DOHH2 (cell line): Measurements from ENCODE around the gene ARL16.

ENCODE experiments used
- H3F3A ChIP-seq: fragments of 200-600 bp; sonication (generic), shearing (Covaris generic); 2 replicates; pipeline ENCODE4 v1.6.0; 2016; ENCODE audit warnings: antibody characterized with exemption, mild to moderate bottlenecking; ENCODE audit not compliant: control insufficient read depth, insufficient read depth
- H3K27ac ChIP-seq: fragments of 200-600 bp; sonication (generic); 2 replicates; pipeline ENCODE4 v1.5.1; 2014; ENCODE audit warnings: low read depth, mild to moderate bottlenecking, low read length, moderate library complexity
- H3K27me3 ChIP-seq: fragments of 200-600 bp; sonication (generic); 2 replicates; pipeline ENCODE4 v1.6.1; 2014; ENCODE audit warnings: mild to moderate bottlenecking, low read length, mixed read lengths; ENCODE audit not compliant: control insufficient read depth
- H3K36me3 ChIP-seq: fragments of 200-600 bp; sonication (generic); 2 replicates; pipeline ENCODE4 v1.6.1; 2014; ENCODE audit warnings: mild to moderate bottlenecking, low read length, moderate library complexity, mixed read lengths; ENCODE audit not compliant: control insufficient read depth
- H3K4me1 ChIP-seq: fragments of 200-600 bp; sonication (generic); 2 replicates; pipeline ENCODE4 v1.6.1; 2014; ENCODE audit warnings: mild to moderate bottlenecking, low read length, mixed read lengths; ENCODE audit not compliant: control insufficient read depth
- H3K4me2 ChIP-seq: fragments of 200-600 bp; sonication (generic); 2 replicates; pipeline ENCODE4 v1.6.0; 2014; ENCODE audit warnings: mild to moderate bottlenecking, low read length, moderate library complexity
- H3K4me3 ChIP-seq: fragments of 200-600 bp; sonication (generic); 2 replicates; pipeline ENCODE4 v1.5.1; 2014; ENCODE audit warnings: mild to moderate bottlenecking, low read length, mixed read lengths
- H3K79me2 ChIP-seq: fragments of 200-600 bp; sonication (generic); 2 replicates; pipeline ENCODE4 v1.6.1; 2014; ENCODE audit warnings: mild to moderate bottlenecking, low read length, mixed read lengths; ENCODE audit not compliant: control insufficient read depth
- H3K9me2 ChIP-seq: fragments of 200-600 bp; sonication (generic); replicated peaks from 2 replicates; pipeline ENCODE4 v1.6.1; 2014; ENCODE audit warnings: mild to moderate bottlenecking, low read length, mixed read lengths; ENCODE audit not compliant: control insufficient read depth
- H3K9me3 ChIP-seq: fragments of 200-600 bp; sonication (generic); 2 replicates; pipeline ENCODE4 v1.6.1; 2014; ENCODE audit warnings: antibody characterized with exemption, low read length, mixed read lengths; ENCODE audit not compliant: control insufficient read depth, insufficient read depth
- H4K20me1 ChIP-seq: fragments of 200-600 bp; sonication (generic); 2 replicates; pipeline ENCODE4 v1.6.0; 2014; ENCODE audit warnings: low read depth, mild to moderate bottlenecking, antibody characterized with exemption, low read length, moderate library complexity; ENCODE audit not compliant: control insufficient read depth, insufficient read depth
- EZH2phosphoT487 ChIP-seq: fragments of 200-600 bp; sonication (generic); IDR thresholded peaks from 2 replicates; pipeline ENCODE4 v1.6.1; 2017; ENCODE audit warnings: borderline replicate concordance, mild to moderate bottlenecking, antibody characterized with exemption, low read length, moderate library complexity, mixed read lengths
- TF ChIP-seq, protein P1 (sequence below): fragments of 200-600 bp; sonication (generic); IDR thresholded peaks from one replicate; pipeline ENCODE4 v1.5.1; 2014; ENCODE audit warnings: antibody characterized with exemption, mild to moderate bottlenecking, low read depth, low read length; ENCODE audit not compliant: poor library complexity, severe bottlenecking

ARL16 gene

DNA sequence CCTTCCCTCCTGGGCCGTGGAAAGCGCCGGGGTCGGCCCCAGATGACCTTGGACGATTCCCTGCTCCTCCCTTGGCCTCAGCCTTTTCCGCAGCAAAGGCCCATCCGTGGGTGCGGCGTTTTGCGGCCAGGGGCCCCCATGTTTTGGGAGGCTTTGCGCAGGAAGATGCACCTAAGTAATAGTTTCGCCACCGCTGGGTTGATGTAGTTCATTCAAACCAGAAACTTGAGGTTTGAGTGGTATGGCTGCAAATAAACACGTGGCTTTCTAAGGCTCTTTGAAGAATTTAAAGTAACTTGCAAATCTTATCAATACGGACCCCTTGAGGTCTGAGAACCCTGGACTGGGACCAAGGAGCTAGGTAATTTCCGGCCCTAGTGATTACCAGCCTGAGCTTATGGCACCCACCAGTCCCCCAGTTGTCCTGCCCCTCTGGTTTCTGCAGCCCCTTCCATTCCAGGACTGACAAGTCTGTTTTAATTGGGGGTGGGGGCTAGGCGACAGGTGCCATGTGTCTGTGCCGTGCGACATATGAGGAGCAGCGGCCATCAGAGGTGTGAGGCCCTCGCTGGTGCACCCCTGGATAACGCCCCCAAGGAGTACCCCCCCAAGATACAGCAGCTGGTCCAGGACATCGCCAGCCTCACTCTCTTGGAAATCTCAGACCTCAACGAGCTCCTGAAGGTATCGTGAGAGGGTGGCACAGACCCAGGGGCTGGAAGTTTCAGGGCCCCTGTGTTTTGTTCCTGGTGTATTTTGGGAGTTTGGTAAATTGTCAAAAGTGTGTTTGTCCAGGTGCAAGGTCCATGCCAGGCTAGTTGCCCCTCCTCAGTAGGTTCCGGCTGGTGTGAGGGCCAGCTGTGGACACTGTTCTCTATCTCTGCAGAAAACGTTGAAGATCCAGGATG, 20.4 kb upstream of the ARL16 start:
- Histone ChIP-seq H3K79me2 (peaks cover 86% of the 10 kb centered on the region), H3K27me3 (no peaks in the 10 kb centered on the region), H4K20me1 (peaks cover 17% of the 10 kb centered on the region; the same call in 1 of the 2 replicates), H3K27ac (peak overlapping the region; percentile 79), H3K4me1 (peaks cover 22% of the 10 kb centered on the region), H3F3A (peaks cover 9% of the 10 kb centered on the region; the same call in 1 of the 2 replicates), H3K4me2 (peak overlapping the region; percentile 69), H3K9me2 (no peaks in the 10 kb centered on the region), H3K4me3 (peak overlapping the region; percentile 89), H3K36me3 (peaks cover 89% of the 10 kb centered on the region), H3K9me3 (no peaks in the 10 kb centered on the region)
- TF ChIP-seq EZH2phosphoT487 = no peak
- TF ChIP-seq, protein P1, sequence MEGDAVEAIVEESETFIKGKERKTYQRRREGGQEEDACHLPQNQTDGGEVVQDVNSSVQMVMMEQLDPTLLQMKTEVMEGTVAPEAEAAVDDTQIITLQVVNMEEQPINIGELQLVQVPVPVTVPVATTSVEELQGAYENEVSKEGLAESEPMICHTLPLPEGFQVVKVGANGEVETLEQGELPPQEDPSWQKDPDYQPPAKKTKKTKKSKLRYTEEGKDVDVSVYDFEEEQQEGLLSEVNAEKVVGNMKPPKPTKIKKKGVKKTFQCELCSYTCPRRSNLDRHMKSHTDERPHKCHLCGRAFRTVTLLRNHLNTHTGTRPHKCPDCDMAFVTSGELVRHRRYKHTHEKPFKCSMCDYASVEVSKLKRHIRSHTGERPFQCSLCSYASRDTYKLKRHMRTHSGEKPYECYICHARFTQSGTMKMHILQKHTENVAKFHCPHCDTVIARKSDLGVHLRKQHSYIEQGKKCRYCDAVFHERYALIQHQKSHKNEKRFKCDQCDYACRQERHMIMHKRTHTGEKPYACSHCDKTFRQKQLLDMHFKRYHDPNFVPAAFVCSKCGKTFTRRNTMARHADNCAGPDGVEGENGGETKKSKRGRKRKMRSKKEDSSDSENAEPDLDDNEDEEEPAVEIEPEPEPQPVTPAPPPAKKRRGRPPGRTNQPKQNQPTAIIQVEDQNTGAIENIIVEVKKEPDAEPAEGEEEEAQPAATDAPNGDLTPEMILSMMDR = no peak

DNA sequence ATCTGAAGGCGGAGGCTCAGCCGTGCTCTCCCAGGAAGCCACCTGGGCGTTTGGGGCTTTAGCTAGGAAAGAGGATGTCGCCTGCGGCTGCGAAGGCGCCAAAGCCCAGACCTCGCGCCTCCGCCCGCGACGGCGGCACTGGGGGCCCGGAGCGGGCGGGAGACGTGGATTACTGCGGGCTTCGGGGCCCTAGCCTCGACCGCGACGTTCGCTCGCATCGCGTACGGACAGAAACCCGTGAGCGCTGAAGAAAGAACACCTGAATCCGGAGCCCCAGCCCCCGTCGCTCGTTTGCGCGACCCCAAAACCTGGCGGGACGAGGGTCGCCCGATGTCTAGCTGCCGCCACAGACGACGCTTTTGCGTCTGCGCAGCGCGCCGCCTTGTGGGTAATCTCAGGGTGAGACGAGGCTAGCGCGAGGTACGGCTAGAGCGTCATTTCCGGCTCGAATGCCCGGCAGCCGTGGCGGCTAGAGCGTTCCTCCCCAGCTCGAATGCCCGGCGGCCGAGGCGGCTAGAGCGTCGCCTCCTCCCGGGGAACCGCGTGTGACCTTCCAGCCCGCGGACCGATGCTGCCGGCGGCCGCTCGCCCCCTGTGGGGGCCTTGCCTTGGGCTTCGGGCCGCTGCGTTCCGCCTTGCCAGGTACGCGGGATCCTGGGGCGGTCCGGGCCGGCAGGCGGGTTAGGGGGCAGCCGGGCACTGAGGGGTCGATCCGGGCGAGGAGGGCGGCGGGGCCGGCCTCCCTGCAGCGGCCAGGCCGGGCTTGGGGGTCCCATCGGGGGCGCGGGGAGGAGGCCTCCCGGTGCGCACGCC, 19.5 kb upstream of the ARL16 start, which contains the start of gene MRPL12:
MRPL12 (plus strand) TSS at position 434 of the 813 bp plus-strand sequence; CDS start at position 569, 135 bp downstream.
- peak within 1 kb of the TSS; percentile 89 for H3K4me3 ChIP-seq
- peak within 1 kb of the TSS; percentile 69 for H3K4me2 ChIP-seq
- no peaks in the 10 kb centered on the region for H3K9me2 ChIP-seq
- no peaks in the 10 kb centered on the region for H3K27me3 ChIP-seq
- H4K20me1 ChIP-seq = peaks cover 17% of the 10 kb centered on the region; the same call in 1 of the 2 replicates
- peaks cover 95% of the 10 kb centered on the region for H3K79me2 ChIP-seq
- peak within 1 kb of the TSS; percentile 79 for H3K27ac ChIP-seq
- H3K36me3 ChIP-seq = peaks cover 90% of the 10 kb centered on the region
- peaks cover 22% of the 10 kb centered on the region for H3K4me1 ChIP-seq
- TF ChIP-seq EZH2phosphoT487 = no peak
- TF ChIP-seq, protein P1 = no peak
- H3K9me3 ChIP-seq = no peaks in the 10 kb centered on the region
- peaks cover 5% of the 10 kb centered on the region; the same call in 1 of the 2 replicates for H3F3A ChIP-seq

DNA sequence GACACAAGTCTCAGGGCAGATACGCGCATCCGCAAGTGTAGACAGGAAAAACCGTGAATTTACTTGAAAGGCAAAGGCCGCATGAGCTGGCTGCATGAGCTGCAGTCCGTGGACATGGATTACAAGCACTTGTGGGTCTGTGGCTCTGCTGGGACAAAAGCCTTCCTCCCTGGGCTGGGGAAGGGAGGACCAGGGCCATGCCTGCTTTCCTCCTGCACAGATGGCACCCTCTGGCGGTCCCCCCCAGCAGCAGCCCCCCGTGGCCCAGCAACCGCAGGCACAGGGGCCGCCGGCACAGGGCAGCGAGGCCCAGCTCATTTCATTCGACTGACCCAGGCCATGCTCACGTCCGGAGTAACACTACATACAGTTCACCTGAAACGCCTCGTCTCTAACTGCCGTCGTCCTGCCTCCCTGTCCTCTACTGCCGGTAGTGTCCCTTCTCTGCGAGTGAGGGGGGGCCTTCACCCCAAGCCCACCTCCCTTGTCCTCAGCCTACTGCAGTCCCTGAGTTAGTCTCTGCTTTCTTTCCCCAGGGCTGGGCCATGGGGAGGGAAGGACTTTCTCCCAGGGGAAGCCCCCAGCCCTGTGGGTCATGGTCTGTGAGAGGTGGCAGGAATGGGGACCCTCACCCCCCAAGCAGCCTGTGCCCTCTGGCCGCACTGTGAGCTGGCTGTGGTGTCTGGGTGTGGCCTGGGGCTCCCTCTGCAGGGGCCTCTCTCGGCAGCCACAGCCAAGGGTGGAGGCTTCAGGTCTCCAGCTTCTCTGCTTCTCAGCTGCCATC, 17.9 kb upstream of the ARL16 start:
- H3K36me3 ChIP-seq = peaks cover 90% of the 10 kb centered on the region
- peak overlapping the region; percentile 89 for H3K4me3 ChIP-seq
- H4K20me1 ChIP-seq = peaks cover 17% of the 10 kb centered on the region; the same call in 1 of the 2 replicates
- no peaks in the 10 kb centered on the region for H3K9me3 ChIP-seq
- H3K27me3 ChIP-seq = no peaks in the 10 kb centered on the region
- peak overlapping the region; percentile 69 for H3K4me2 ChIP-seq
- peaks cover 5% of the 10 kb centered on the region; the same call in 1 of the 2 replicates for H3F3A ChIP-seq
- peak overlapping the region; percentile 79 for H3K27ac ChIP-seq
- peaks cover 90% of the 10 kb centered on the region for H3K79me2 ChIP-seq
- TF ChIP-seq EZH2phosphoT487 = no peak
- TF ChIP-seq, protein P1 = no peak
- H3K9me2 ChIP-seq = no peaks in the 10 kb centered on the region
- peaks cover 22% of the 10 kb centered on the region for H3K4me1 ChIP-seq
